Measurements from ENCODE around the gene PCDHGA4. TPM values are rescaled to one million over a fixed set of nuclear protein-coding genes. Genes with fewer than 3 reads are reported as not detected.
"Not testable (repeated sequence)": the region's sequence is repeated elsewhere in the genome, so short reads cannot be mapped to it uniquely, and the experiment has no call there.

PCDHGA4 gene
- total and polyA plus RNA-seq, 7 donors, result 0.47 to 11.3 (median 5.6) TPM; not detected in 2

- WGBS, 2 donors, result 58 to 71% methylated on average over 43 of the region's 43 CpGs
- no peak overlapping the region for H3K27ac ChIP-seq
- peaks cover 0 to 9% (median 0%) of the 10 kb centered on the region in 3 donors for H3K27me3 ChIP-seq
- no peaks in the 10 kb centered on the region for H3K4me1 ChIP-seq
- no peak for TF ChIP-seq EP300 (IDR thresholded peaks at IDR 0.05)
- no peak for TF ChIP-seq CTCF (IDR thresholded peaks at IDR 0.05)
- no peak for TF ChIP-seq POLR2A (IDR thresholded peaks at IDR 0.05)
- no peak for TF ChIP-seq POLR2AphosphoS5 (IDR thresholded peaks at IDR 0.05)
- no peak overlapping the region for H3K4me3 ChIP-seq
- intact Hi-C loops (cut with DNase I), result no loop called here
- peaks cover 37 to 89% (median 73%) of the 10 kb centered on the region in 4 donors for H3K9me3 ChIP-seq
- no peak for DNase-seq
- H3K36me3 ChIP-seq, result peaks cover 0 to 6% (median 0%) of the 10 kb centered on the region in 4 donors
These were observed 29.8 kb downstream of the PCDHGA4 start for GRCh38 chr5:141384471-141385267.

GRCh38 chr5:141387557-141388311 is 32.9 kb downstream of the PCDHGA4 start, which contains the start of gene PCDHGB4:
Gene PCDHGB4 (plus strand): TSS chr5:141387698. CDS start chr5:141387885, 187 bp downstream.
- H3K27me3 ChIP-seq; H3K27ac ChIP-seq; DNase-seq; intact Hi-C loops (cut with DNase I); H3K4me1 ChIP-seq; H3K36me3 ChIP-seq; H3K4me3 ChIP-seq: not testable (repeated sequence)
- H3K9me3 ChIP-seq, result peaks cover 39 to 95% (median 73%) of the 10 kb centered on the region in 4 donors
- peak in 1 of 4 experiments; percentile 13 for TF ChIP-seq CTCF (IDR thresholded peaks at IDR 0.05)
- 17 to 42% methylated on average over 21 to 22 of the region's 40 CpGs for WGBS, 2 donors

GRCh38 chr5:141388661-141389060 is 33.8 kb downstream of the PCDHGA4 start:
- H3K4me1 ChIP-seq, result no peaks in the 10 kb centered on the region
- no peak overlapping the region for H3K27ac ChIP-seq
- DNase-seq, result no peak
- no peak overlapping the region for H3K4me3 ChIP-seq
- H3K27me3 ChIP-seq, result peaks cover 0 to 12% (median 0%) of the 10 kb centered on the region in 3 donors
- peaks cover 0 to 6% (median 0%) of the 10 kb centered on the region in 4 donors for H3K36me3 ChIP-seq
- intact Hi-C loops (cut with DNase I), result no loop called here
- 51 to 64% methylated on average over 10 of the region's 10 CpGs for WGBS, 2 donors
- no peak for TF ChIP-seq POLR2AphosphoS5 (IDR thresholded peaks at IDR 0.05)
- peaks cover 40 to 95% (median 73%) of the 10 kb centered on the region in 4 donors for H3K9me3 ChIP-seq

- peaks cover 0 to 17% (median 0%) of the 10 kb centered on the region in 3 donors for H3K27me3 ChIP-seq
- H3K9me3 ChIP-seq, result peaks cover 37 to 95% (median 72%) of the 10 kb centered on the region in 4 donors
- no peak for TF ChIP-seq CTCF (IDR thresholded peaks at IDR 0.05)
- TF ChIP-seq EP300 (IDR thresholded peaks at IDR 0.05), result no peak
- no peak for TF ChIP-seq POLR2A (IDR thresholded peaks at IDR 0.05)
- TF ChIP-seq POLR2AphosphoS5 (IDR thresholded peaks at IDR 0.05), result no peak
- no peaks in the 10 kb centered on the region for H3K4me1 ChIP-seq
- peaks cover 0 to 6% (median 0%) of the 10 kb centered on the region in 4 donors for H3K36me3 ChIP-seq
- no peak overlapping the region for H3K4me3 ChIP-seq
- WGBS, 2 donors, result 45 to 73% methylated on average over 77 of the region's 77 CpGs
- DNase-seq, result no peak
- intact Hi-C loops (cut with DNase I), result no loop called here
- H3K27ac ChIP-seq, result no peak overlapping the region
These were observed 34.6 kb downstream of the PCDHGA4 start for GRCh38 chr5:141389153-141390042.
